ENCODE results near the gene POLR2J3. TPM values are rescaled to one million over a fixed set of nuclear protein-coding genes. Genes with fewer than 3 reads are reported as not detected.
"Not testable (repeated sequence)": the region's sequence is repeated elsewhere in the genome, so short reads cannot be mapped to it uniquely, and the experiment has no call there.

The POLR2J3 gene
- total RNA-seq, 1 donor from 2014 or later: 31.2 TPM

DNA sequence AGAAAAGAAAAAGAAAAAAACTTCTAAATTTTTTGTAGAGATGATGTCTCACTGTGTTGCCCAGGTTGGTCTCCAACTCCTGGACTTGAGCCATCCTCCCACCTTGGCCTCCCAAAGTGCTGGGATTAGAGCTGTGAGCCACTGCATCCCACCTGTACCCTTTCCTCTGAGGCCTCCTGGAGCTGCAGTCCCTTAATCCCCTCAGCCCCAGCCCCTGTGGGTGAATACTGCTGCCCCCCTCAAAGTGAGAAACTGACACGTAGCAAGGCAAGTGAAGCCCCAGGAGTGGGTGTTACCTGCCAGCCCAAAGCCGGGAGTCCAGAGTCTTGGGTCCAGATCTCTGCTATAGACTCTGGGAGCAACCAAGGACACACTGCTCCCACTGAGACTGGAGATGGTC is 47.6 kb downstream of the POLR2J3 start:
- DNase-seq (ENCODE audit: low spot score in 2 of 2, unreplicated experiment in 2 of 2); H3K4me1 Mint-ChIP-seq; H3K9me3 Mint-ChIP-seq; H3K27me3 Mint-ChIP-seq (ENCODE audit: low read depth); H3K27ac Mint-ChIP-seq; H3K4me3 Mint-ChIP-seq; H3K36me3 Mint-ChIP-seq: not testable (repeated sequence)

DNA sequence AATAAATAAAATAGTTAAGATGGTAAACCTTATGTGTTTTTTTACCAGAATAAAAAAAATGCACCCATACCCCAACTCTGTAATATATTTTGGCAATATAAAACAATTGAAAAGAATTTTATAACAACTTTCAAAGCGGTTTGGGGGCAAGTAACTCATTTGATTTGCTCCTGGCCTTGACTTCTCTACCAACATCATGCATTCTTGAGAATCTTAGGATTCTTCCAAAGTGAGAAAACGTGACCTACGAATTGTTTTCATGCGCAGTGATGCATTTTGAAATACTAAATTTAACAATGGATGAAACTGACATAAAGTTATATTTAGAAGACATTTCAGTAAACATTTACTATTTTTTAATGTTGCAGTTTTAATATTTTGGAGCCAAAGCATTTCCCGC is 51.6 kb downstream of the POLR2J3 start:
- not testable (repeated sequence) for H3K27me3 Mint-ChIP-seq (ENCODE audit: low read depth); DNase-seq (ENCODE audit: low spot score in 2 of 2, unreplicated experiment in 2 of 2); H3K9me3 Mint-ChIP-seq; H3K4me3 Mint-ChIP-seq; H3K27ac Mint-ChIP-seq; H3K4me1 Mint-ChIP-seq; H3K36me3 Mint-ChIP-seq

DNA sequence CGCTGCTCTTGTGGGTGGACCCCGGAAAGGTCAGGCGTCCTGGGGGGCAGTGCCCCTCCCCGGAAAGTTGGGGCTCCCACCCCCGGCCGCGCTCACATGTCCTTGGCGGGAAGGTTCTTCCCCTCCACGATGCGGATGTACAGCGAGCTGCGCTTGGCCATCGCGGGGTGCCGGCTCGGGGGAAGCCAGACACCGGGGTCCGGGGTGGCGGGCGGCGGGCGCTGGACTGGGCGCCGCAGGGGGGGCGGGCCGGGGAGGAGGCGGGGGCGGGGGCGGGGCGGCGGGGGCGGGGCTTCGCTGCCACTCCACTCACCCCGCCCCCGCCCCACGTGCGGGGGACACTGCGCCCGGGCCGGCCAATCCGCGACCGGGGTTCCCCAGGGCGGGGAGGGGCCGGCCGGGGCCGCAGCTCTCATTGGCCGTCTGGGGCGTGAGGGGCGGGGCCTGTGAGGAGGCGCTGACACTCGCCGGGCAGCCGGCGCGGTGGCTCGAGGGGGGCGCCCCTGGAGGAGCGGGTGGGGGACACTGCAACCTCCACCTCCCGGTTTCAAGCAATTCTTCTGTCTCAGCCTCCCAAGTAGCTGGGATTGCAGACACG is 54.7 kb downstream of the POLR2J3 start, which contains the start of gene RASA4B:
TSS of gene RASA4B (minus strand) at position 228 of the 598 bp plus-strand sequence. CDS start at position 161, 67 bp downstream.
- not testable (repeated sequence) for H3K27me3 Mint-ChIP-seq (ENCODE audit: low read depth); H3K36me3 Mint-ChIP-seq; H3K9me3 Mint-ChIP-seq; DNase-seq (ENCODE audit: low spot score in 2 of 2, unreplicated experiment in 2 of 2); H3K27ac Mint-ChIP-seq; H3K4me1 Mint-ChIP-seq
- peak within 1 kb of the TSS; percentile 41 for H3K4me3 Mint-ChIP-seq

Other genes starting within 250 kb of the POLR2J3 start
- gene SPDYE6, start 216.1 kb downstream of the POLR2J3 start, total RNA-seq: not detected in 3 replicates
- gene PRKRIP1, start 176.2 kb downstream of the POLR2J3 start, total RNA-seq: 50.3 to 57.7 TPM (median 53.7 TPM) in 3 replicates
- 27.3 to 27.9 TPM (median 27.5 TPM) in 3 replicates for gene ORAI2, start 139.0 kb downstream of the POLR2J3 start, total RNA-seq
- gene ALKBH4, start 107.7 kb downstream of the POLR2J3 start, total RNA-seq: 14.9 to 19.4 TPM (median 18.6 TPM) in 3 replicates
- 19.2 to 21.1 TPM (median 19.2 TPM) in 3 replicates for gene LRWD1, start 107.6 kb downstream of the POLR2J3 start, total RNA-seq
- 37.1 to 40.3 TPM (median 37.9 TPM) in 3 replicates for gene POLR2J, start 93.7 kb downstream of the POLR2J3 start, total RNA-seq
- gene RASA4B, start 54.8 kb downstream of the POLR2J3 start, total RNA-seq: 6.5 to 8.4 TPM (median 8.2 TPM) in 3 replicates
- 9.4 to 12.1 TPM (median 10.3 TPM) in 3 replicates for gene UPK3BL2, start 28.9 kb downstream of the POLR2J3 start, total RNA-seq
- 0.13 TPM in 1 of 3 replicates, not detected in the others for gene SPDYE2, start 21.4 kb downstream of the POLR2J3 start, total RNA-seq
- gene RASA4, start 44.2 kb upstream of the POLR2J3 start, total RNA-seq: 26.7 to 32.6 TPM (median 32.1 TPM) in 3 replicates
- 18.3 to 26.8 TPM (median 26.6 TPM) in 3 replicates for gene UPK3BL1, start 70.2 kb upstream of the POLR2J3 start, total RNA-seq
- not detected in 3 replicates for gene SPDYE2B, start 77.7 kb upstream of the POLR2J3 start, total RNA-seq
- 7.5 to 10.3 TPM (median 9.8 TPM) in 3 replicates for gene POLR2J2, start 99.1 kb upstream of the POLR2J3 start, total RNA-seq
- gene FAM185A, start 176.4 kb upstream of the POLR2J3 start, total RNA-seq: 11.1 to 12.4 TPM (median 11.6 TPM) in 3 replicates